Esophagus muscularis mucosa (tissue), 4 donors: ENCODE results near the gene TTC23L. TPM values are rescaled to one million over a fixed set of nuclear protein-coding genes. Genes with fewer than 3 reads are reported as not detected.

Experiments used
- DNase-seq: peaks from one replicate; pipeline ENCODE4 v3.0.0-alpha.2; 2017; ENCODE audit errors: extremely low spot score
- H3K27ac ChIP-seq, 4 donors: fragments of 200-600 bp; sonication (generic); replicated peaks in 1 of 4; 1 replicate in 3 of 4; 2 replicates in 1 of 4; pipeline ENCODE4 v1.5.1; 2016 to 2019; ENCODE audit warnings: mild to moderate bottlenecking in 1 of 4
- H3K27me3 ChIP-seq, 4 donors: fragments of 200-600 bp; sonication (generic); one replicate each; pipeline versions ENCODE4 v1.5.1 to v1.6.0; 2016 to 2019
- H3K36me3 ChIP-seq, 4 donors: fragments of 200-600 bp; sonication (generic); one replicate each; pipeline ENCODE4 v1.5.1; 2016 to 2019
- H3K4me1 ChIP-seq, 4 donors: fragments of 200-600 bp; sonication (generic); one replicate each; pipeline ENCODE4 v1.5.1; 2016 to 2019
- H3K4me3 ChIP-seq, 4 donors: fragments of 200-600 bp; sonication (generic); 1 replicate in 2 of 4; 2 replicates in 2 of 4; pipeline ENCODE4 v1.5.1; 2016 to 2019; ENCODE audit warnings: mild to moderate bottlenecking in 4 of 4, moderate library complexity in 1 of 4
- H3K9me3 ChIP-seq, 4 donors: fragments of 200-600 bp; sonication (generic); 1 replicate in 3 of 4; 2 replicates in 1 of 4; pipeline ENCODE4 v1.5.1; 2016 to 2019
- EP300 ChIP-seq: sonication (generic); formaldehyde crosslinking; IDR thresholded peaks from one replicate; pipeline ENCODE4 v1.6.1; 2017; ENCODE audit warnings: antibody characterized with exemption
- POLR2A ChIP-seq: fragments of 450-650 bp; IDR thresholded peaks from one replicate; pipeline ENCODE4 v1.6.1; 2017; ENCODE audit warnings: antibody characterized with exemption, moderate library complexity, mild to moderate bottlenecking, low read depth
- POLR2AphosphoS5 ChIP-seq, 2 donors: sonication (generic); formaldehyde crosslinking; IDR thresholded peaks; one replicate each; pipeline ENCODE4 v1.6.1; 2017; ENCODE audit warnings: antibody characterized with exemption in 2 of 2
- WGBS: methylation state at CpG from one replicate; pipeline ENCODE4 v1.1.5; 2018; 5-methylcytosine and 5-hydroxymethylcytosine counted together
- intact Hi-C: fragments of 100-400 bp; cut with DNase I; formaldehyde crosslinking; loops from one replicate; pipeline ENCODE4 v1.15.1; 2023
- total RNA-seq, 4 donors: library from RNA; depleted of rRNA; stranded (reverse); fragments of >200 nt; gene quantifications; one replicate each; pipeline versions ENCODE4 v1.1.0 to v1.2.1, GENCODE V29; 2016
- TF ChIP-seq, protein P1 (sequence below), 3 experiments: fragments of 200-600 bp in 2 of 3; fragments of 450-650 bp in 1 of 3; sonication (generic) in 2 of 3; IDR thresholded peaks; one replicate each; pipeline ENCODE4 v1.5.1; 2017 to 2019; ENCODE audit warnings: antibody characterized with exemption in 3 of 3, mild to moderate bottlenecking in 2 of 3, moderate library complexity in 1 of 3

TTC23L gene
- total RNA-seq, 4 donors from 2014 or later = not detected

GRCh38 chr5:34924462-34924765 lies 85.5 kb downstream of the TTC23L start:
- no peak for DNase-seq
- intact Hi-C loops = loop anchor here (10.0 kb wide), 1 partner anchor 920 kb away; the partner anchor contains the start of gene AMACR
- TF ChIP-seq POLR2AphosphoS5 (IDR thresholded peaks at IDR 0.05) (no peak), POLR2A (no peak), EP300 (no peak)
- TF ChIP-seq, protein P1, sequence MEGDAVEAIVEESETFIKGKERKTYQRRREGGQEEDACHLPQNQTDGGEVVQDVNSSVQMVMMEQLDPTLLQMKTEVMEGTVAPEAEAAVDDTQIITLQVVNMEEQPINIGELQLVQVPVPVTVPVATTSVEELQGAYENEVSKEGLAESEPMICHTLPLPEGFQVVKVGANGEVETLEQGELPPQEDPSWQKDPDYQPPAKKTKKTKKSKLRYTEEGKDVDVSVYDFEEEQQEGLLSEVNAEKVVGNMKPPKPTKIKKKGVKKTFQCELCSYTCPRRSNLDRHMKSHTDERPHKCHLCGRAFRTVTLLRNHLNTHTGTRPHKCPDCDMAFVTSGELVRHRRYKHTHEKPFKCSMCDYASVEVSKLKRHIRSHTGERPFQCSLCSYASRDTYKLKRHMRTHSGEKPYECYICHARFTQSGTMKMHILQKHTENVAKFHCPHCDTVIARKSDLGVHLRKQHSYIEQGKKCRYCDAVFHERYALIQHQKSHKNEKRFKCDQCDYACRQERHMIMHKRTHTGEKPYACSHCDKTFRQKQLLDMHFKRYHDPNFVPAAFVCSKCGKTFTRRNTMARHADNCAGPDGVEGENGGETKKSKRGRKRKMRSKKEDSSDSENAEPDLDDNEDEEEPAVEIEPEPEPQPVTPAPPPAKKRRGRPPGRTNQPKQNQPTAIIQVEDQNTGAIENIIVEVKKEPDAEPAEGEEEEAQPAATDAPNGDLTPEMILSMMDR (IDR thresholded peaks at IDR 0.05) = no peak
- H3K27ac ChIP-seq = peak overlapping the region in 3 of 4 donors; percentile 12 to 56 (median 48)
- no peak overlapping the region for H3K4me3 ChIP-seq
- no peaks in the 10 kb centered on the region for H3K27me3 ChIP-seq
- peaks cover 15 to 74% (median 66%) of the 10 kb centered on the region in 4 donors for H3K36me3 ChIP-seq
- H3K4me1 ChIP-seq = peaks cover 13 to 21% (median 17%) of the 10 kb centered on the region in 4 donors
- no peaks in the 10 kb centered on the region for H3K9me3 ChIP-seq

GRCh38 chr5:34926318-34926888 lies 87.4 kb downstream of the TTC23L start:
- no peaks in the 10 kb centered on the region for H3K9me3 ChIP-seq
- no peak overlapping the region for H3K27ac ChIP-seq
- no peak overlapping the region for H3K4me3 ChIP-seq
- TF ChIP-seq, protein P1 (IDR thresholded peaks at IDR 0.05) = no peak
- no peak for TF ChIP-seq EP300
- TF ChIP-seq POLR2AphosphoS5 (IDR thresholded peaks at IDR 0.05) = no peak
- no peak for TF ChIP-seq POLR2A
- H3K27me3 ChIP-seq = no peaks in the 10 kb centered on the region
- DNase-seq = no peak
- intact Hi-C loops = loop anchor here (10.0 kb wide), 1 partner anchor 922 kb away; the partner anchor contains the start of gene AMACR
- WGBS = 94% methylated on average over 3 of the region's 3 CpGs
- H3K36me3 ChIP-seq = peaks cover 15 to 56% (median 53%) of the 10 kb centered on the region in 4 donors
- H3K4me1 ChIP-seq = peaks cover 22 to 32% (median 29%) of the 10 kb centered on the region in 4 donors

- no peak overlapping the region for H3K4me3 ChIP-seq
- WGBS = 86% methylated on average over 5 of the region's 5 CpGs
- no peaks in the 10 kb centered on the region for H3K9me3 ChIP-seq
- TF ChIP-seq, protein P1 (IDR thresholded peaks at IDR 0.05) = no peak
- no peak for TF ChIP-seq POLR2A
- no peak for TF ChIP-seq EP300
- no peak for TF ChIP-seq POLR2AphosphoS5 (IDR thresholded peaks at IDR 0.05)
- peaks cover 15 to 42% (median 39%) of the 10 kb centered on the region in 4 donors for H3K36me3 ChIP-seq
- intact Hi-C loops = loop anchor here (10.0 kb wide), 1 partner anchor 923 kb away; the partner anchor contains the start of gene AMACR
- H3K27ac ChIP-seq = no peak overlapping the region
- no peak for DNase-seq
- peaks cover 29 to 46% (median 40%) of the 10 kb centered on the region in 4 donors for H3K4me1 ChIP-seq
- no peaks in the 10 kb centered on the region for H3K27me3 ChIP-seq
These were observed 88.8 kb downstream of the TTC23L start for GRCh38 chr5:34927785-34928184.

DNA sequence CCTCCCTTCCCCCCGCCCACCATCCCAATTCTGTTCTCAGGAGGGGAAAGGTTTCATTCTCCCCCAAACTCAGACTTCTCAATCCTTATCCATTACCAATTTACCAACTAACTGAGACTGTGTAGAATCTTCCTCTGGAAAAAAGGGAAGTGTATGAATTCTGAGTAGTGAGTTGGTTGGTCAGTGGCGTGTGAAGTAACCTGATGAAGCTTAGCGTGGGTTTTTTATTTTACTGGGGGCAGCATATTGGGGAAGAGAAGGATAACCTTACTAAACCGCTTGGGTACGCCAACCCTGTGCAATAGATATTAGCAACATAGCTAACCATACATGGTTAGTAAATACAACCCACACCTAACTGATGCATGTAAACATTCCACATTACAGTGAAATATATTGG lies 89.3 kb downstream of the TTC23L start:
- H3K9me3 ChIP-seq = no peaks in the 10 kb centered on the region
- TF ChIP-seq EP300 = no peak
- TF ChIP-seq POLR2A = no peak
- TF ChIP-seq POLR2AphosphoS5 (IDR thresholded peaks at IDR 0.05) = no peak
- TF ChIP-seq, protein P1 (IDR thresholded peaks at IDR 0.05) = no peak
- no peak overlapping the region for H3K4me3 ChIP-seq
- no peaks in the 10 kb centered on the region for H3K27me3 ChIP-seq
- H3K36me3 ChIP-seq = peaks cover 10 to 37% (median 35%) of the 10 kb centered on the region in 4 donors
- intact Hi-C loops = loop anchor here (10.0 kb wide), 1 partner anchor 923 kb away; the partner anchor contains the start of gene AMACR
- DNase-seq = no peak
- H3K4me1 ChIP-seq = peaks cover 29 to 46% (median 40%) of the 10 kb centered on the region in 4 donors
- 89% methylated on average over 5 of the region's 5 CpGs for WGBS
- H3K27ac ChIP-seq = no peak overlapping the region
